ENCODE results near the gene MSRB3.

Gene MSRB3

GRCh38 chr12:65501093-65501621, 222.7 kb downstream of the MSRB3 start:
- no peak for DNase-seq

- no peak for DNase-seq
Measured at GRCh38 chr12:65501935-65502334, 223.5 kb downstream of the MSRB3 start.

GRCh38 chr12:65504417-65504816, 225.9 kb downstream of the MSRB3 start:
- no peak for DNase-seq

GRCh38 chr12:65505386-65506121, 227.1 kb downstream of the MSRB3 start:
- DNase-seq = no peak

GRCh38 chr12:65508276-65509035, 230.0 kb downstream of the MSRB3 start:
- DNase-seq = no peak

- no peak for DNase-seq
Measured at GRCh38 chr12:65510007-65510406, 231.5 kb downstream of the MSRB3 start.

GRCh38 chr12:65510584-65511050, 232.1 kb downstream of the MSRB3 start:
- DNase-seq = no peak

- DNase-seq = no peak
Measured at GRCh38 chr12:65511134-65511834, 232.8 kb downstream of the MSRB3 start.

- no peak for DNase-seq
Measured at GRCh38 chr12:65511912-65512311, 233.4 kb downstream of the MSRB3 start.

All from stimulated activated CD4-positive, alpha-beta T cell treated with anti-CD3 and anti-CD28 coated beads, Interleukin-1b, Interleukin-23, amount 100 ng/mL, for 48 hours (primary cell).